Nephron progenitor cell (in vitro differentiated cells): ENCODE results near the gene NPRL2.

Source experiments
- DNase-seq: peaks from one replicate; pipeline ENCODE4 v3.0.0; 2021
- H3K27ac Mint-ChIP-seq: 2 replicates; pipeline ENCODE4 v1.8.0; 2021; ENCODE audit warnings: mild to moderate bottlenecking, moderate library complexity, mixed read lengths
- H3K27me3 Mint-ChIP-seq: 2 replicates; pipeline ENCODE4 v1.8.0; 2021; ENCODE audit warnings: mild to moderate bottlenecking, low read depth, mixed read lengths; ENCODE audit not compliant: poor library complexity
- H3K36me3 Mint-ChIP-seq: 2 replicates; pipeline ENCODE4 v1.8.0; 2021; ENCODE audit warnings: low read depth, mixed read lengths
- H3K4me1 Mint-ChIP-seq: 2 replicates; pipeline ENCODE4 v1.8.0; 2021; ENCODE audit warnings: mixed read lengths
- H3K4me3 Mint-ChIP-seq: 2 replicates; pipeline ENCODE4 v1.8.0; 2021; ENCODE audit warnings: mild to moderate bottlenecking, moderate library complexity, mixed read lengths
- H3K9me3 Mint-ChIP-seq: 2 replicates; pipeline ENCODE4 v1.8.0; 2021; ENCODE audit warnings: mild to moderate bottlenecking, moderate library complexity, mixed read lengths
- CTCF ChIP-seq: fragments of 200-600 bp; sonication (generic); IDR thresholded peaks from 2 replicates; pipeline ENCODE4 v1.5.0; 2021; ENCODE audit warnings: antibody characterized with exemption

NPRL2 gene

GRCh38 chr3:50319894-50320625, 30.5 kb downstream of the NPRL2 start:
- DNase-seq, result no peak
- no peaks in the 10 kb centered on the region for H3K9me3 Mint-ChIP-seq
- H3K27ac Mint-ChIP-seq, result peak overlapping the region; percentile 90
- peaks cover 9% of the 10 kb centered on the region for H3K27me3 Mint-ChIP-seq
- H3K4me3 Mint-ChIP-seq, result peak overlapping the region; percentile 95
- H3K36me3 Mint-ChIP-seq, result peaks cover 30% of the 10 kb centered on the region
- no peak for TF ChIP-seq CTCF
- H3K4me1 Mint-ChIP-seq, result peaks cover 66% of the 10 kb centered on the region

- no peak for TF ChIP-seq CTCF
- H3K9me3 Mint-ChIP-seq, result peaks cover under 1% of the 10 kb centered on the region
- peak overlapping the region; percentile 57 for H3K27ac Mint-ChIP-seq
- H3K27me3 Mint-ChIP-seq, result peaks cover 9% of the 10 kb centered on the region
- peaks cover 35% of the 10 kb centered on the region for H3K36me3 Mint-ChIP-seq
- H3K4me1 Mint-ChIP-seq, result peaks cover 62% of the 10 kb centered on the region
- H3K4me3 Mint-ChIP-seq, result peak overlapping the region; percentile 95
- no peak for DNase-seq
These were observed 31.2 kb downstream of the NPRL2 start for GRCh38 chr3:50319181-50319893.

GRCh38 chr3:50318615-50319014, 32.0 kb downstream of the NPRL2 start:
- Mint-ChIP-seq H3K27ac (no peak overlapping the region), H3K4me1 (peaks cover 61% of the 10 kb centered on the region), H3K4me3 (peak overlapping the region; percentile 95), H3K9me3 (peaks cover 7% of the 10 kb centered on the region), H3K36me3 (peaks cover 42% of the 10 kb centered on the region), H3K27me3 (peaks cover 9% of the 10 kb centered on the region)
- no peak for TF ChIP-seq CTCF
- DNase-seq, result no peak

GRCh38 chr3:50318163-50318562, 32.4 kb downstream of the NPRL2 start:
- H3K4me3 Mint-ChIP-seq, result peak overlapping the region; percentile 95

GRCh38 chr3:50317300-50317699, 33.3 kb downstream of the NPRL2 start:
- H3K4me1 Mint-ChIP-seq, result peaks cover 52% of the 10 kb centered on the region
- H3K27ac Mint-ChIP-seq, result peak overlapping the region; percentile 66
- DNase-seq, result no peak
- H3K4me3 Mint-ChIP-seq, result no peak overlapping the region
- peaks cover 15% of the 10 kb centered on the region for H3K9me3 Mint-ChIP-seq
- H3K27me3 Mint-ChIP-seq, result peaks cover 3% of the 10 kb centered on the region
- peaks cover 50% of the 10 kb centered on the region for H3K36me3 Mint-ChIP-seq
- TF ChIP-seq CTCF, result no peak

More at GRCh38 chr3:50318163-50318562, 32.4 kb downstream of the NPRL2 start:
- no peak for DNase-seq
- no peak overlapping the region for H3K27ac Mint-ChIP-seq
- peaks cover 12% of the 10 kb centered on the region for H3K9me3 Mint-ChIP-seq
- H3K36me3 Mint-ChIP-seq, result peaks cover 47% of the 10 kb centered on the region
- TF ChIP-seq CTCF, result no peak
- peaks cover 4% of the 10 kb centered on the region for H3K27me3 Mint-ChIP-seq
- peaks cover 58% of the 10 kb centered on the region for H3K4me1 Mint-ChIP-seq
